IPS-NIHi7 (cell line): ENCODE data around the gene PCLO.
"Not testable (repeated sequence)": the region's sequence is repeated elsewhere in the genome, so short reads cannot be mapped to it uniquely, and the experiment has no call there.

Source experiments
- DNase-seq: peaks from one replicate; pipeline ENCODE4 v3.0.0; 2012; ENCODE audit warnings: mixed read lengths; ENCODE audit errors: extremely low spot score

The PCLO gene

DNA sequence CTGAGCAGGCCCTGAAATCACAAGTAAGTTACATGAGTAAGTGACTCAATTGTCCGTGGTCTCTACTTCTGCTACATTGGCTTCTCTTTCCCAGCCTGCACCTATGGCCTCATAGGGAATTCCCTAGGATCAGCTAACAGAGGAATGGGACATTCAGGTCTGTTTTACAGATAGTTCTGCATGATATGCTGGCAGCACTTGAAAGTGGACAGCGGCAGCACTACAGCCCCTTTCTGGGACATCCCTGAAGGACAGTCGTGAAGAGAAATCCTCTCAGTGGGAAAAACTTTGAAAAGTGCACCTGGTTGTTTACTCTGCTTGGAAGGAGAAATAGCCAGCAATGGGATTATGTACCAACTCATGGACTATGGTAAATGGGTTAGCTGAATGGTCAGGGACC lies 426.1 kb downstream of the PCLO start:
- no peak for DNase-seq

- DNase-seq: no peak
Measured at GRCh38 chr7:82732677-82733076, 430.0 kb downstream of the PCLO start.

- peak; percentile 33 for DNase-seq
Measured at GRCh38 chr7:82729172-82730030, 433.3 kb downstream of the PCLO start.

DNA sequence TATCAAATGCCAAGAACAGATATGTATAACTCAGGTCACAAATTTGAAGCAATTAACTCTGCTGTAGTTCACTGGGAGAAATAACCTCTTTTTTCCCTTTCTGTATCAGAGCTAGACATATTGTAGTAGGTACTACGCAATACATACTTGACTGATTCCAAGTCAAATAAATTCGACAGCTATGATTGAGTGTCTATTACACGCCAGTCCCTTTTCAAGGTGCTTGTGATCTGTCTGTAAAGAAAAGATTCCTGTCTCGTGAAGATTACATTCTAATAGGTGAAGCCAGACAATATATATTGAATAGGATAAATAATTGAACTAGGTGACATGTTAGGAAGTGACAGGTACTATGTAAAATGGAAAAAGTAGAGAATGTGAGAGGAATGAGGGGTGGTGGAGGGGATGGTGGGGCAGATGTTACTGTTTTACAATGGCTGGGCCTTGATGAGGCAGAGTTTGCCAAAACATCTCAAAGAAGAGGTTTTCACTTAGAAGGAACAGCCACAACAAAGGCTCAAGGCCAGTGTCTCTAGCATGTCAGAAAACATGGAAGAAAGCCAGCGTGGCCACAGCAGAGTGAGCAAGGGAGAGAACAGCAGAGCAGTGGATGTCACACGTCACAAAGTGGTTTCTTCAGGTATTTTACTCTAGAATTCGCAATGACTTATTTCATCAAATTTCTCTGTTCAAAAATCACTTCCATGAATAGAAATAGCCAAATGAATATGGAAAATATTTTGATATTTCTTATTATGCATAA lies 436.5 kb downstream of the PCLO start:
- no peak for DNase-seq

DNA sequence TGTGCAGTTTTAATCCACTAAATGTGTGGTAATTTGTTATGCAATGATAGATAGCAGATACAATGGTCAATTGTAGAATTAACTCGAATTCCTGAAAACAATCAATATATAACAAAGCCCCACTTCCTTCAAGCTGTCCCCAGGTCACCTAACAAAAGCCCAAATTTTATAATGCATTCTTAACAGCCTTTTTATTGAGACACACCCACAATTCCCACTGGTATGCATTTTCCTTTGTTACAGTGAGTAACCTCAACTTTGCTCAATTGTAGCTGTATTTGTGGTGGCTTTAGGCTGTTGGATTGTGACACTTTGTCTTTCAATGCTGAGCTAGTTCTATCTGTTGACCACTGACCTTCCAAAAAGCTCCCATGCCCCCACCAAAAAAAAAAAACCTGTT lies 439.3 kb downstream of the PCLO start:
- no peak for DNase-seq

DNA sequence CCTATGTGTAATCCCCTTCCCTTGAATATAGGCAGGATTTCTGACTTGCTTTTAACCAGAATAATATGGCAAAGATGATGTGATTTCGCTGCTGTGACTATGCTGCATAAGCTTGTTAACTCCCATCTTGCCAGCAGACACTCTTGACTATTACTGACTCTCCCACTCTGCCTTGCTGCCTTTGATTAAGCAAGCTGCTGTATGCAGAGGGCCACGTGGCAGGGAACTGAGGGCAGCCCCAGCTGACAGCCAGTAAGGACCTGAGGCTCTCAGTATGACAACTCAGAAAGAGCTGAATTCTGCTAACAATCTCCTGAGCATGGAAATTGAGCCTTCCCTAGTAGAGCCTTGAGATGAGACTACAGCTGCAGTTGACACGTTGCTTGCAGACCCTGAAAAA lies 439.7 kb downstream of the PCLO start:
- no peak for DNase-seq

- no peak for DNase-seq
Measured at GRCh38 chr7:82715344-82715743, 447.3 kb downstream of the PCLO start.

- no peak for DNase-seq
Measured at GRCh38 chr7:82714883-82715282, 447.8 kb downstream of the PCLO start.

DNA sequence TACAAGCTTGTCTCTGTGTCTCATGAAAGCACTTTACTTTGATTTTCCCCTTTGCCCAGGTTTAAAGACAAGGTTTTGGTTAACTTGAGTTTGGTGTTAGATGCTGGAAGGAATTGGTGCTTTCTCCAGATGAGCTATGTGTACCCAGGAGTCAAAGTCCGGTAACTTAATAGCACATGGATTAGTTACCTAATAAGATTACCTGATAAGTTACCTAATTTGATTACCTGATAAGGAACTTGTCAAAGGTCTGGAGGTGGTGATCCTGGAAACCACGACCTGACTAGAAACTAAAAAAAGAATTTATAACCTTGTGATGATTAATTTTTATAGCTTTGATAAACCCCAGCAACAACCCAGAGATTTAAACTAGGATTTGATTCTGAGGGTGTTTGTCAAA lies 449.2 kb downstream of the PCLO start:
- DNase-seq: no peak

DNA sequence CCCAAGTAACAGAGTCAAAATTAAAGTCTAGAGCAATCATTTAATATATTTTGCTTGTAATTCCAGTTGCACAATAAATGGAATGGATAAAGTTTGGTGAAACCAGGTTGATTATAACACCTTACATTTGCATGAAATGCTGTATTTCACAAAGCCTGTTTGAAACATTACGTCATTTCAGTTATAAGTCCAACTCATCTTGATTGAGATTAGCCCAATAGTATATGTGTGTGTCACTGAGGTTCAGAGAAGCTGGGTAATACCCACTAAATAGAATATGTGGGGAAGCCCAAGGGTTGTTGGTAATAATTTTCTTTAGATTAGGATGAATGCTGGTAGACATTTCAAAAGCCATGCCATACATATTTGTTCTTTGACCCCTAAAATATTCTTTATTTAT lies 456.3 kb downstream of the PCLO start:
- not testable (repeated sequence) for DNase-seq

DNA sequence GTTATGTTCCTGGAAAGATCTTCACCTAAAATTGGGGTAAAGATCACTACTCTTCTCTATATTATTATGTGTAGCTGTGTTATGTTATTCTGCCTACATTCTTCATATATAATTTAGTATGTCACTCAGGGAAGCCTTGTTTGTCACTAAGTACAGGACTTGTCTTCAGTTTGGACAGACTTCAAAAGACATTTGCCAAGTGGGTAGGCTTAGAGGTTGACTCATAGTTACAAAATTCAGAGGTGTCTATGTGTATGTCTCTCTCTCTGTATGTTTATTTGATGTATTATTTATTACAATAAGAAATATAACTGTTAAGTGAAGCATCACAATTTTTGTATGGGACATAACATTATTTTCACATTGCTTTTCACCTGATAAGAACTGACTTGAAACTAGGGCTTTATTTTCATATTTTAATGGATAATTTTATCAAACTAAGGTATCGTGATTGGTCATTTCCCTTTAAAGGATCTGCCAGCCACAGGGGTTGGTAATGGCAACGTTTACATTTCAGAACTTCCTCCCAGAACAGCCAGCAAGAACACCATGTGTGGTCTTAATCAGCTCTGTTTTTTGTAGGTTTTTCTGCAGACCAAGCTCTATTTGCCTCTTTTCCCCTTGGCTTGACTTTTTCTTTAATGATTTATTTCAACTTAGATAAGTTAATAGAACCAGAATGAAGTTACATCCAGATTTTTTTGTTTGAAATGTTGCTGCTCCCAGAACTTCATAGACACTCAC lies 457.0 kb downstream of the PCLO start:
- DNase-seq: no peak

DNA sequence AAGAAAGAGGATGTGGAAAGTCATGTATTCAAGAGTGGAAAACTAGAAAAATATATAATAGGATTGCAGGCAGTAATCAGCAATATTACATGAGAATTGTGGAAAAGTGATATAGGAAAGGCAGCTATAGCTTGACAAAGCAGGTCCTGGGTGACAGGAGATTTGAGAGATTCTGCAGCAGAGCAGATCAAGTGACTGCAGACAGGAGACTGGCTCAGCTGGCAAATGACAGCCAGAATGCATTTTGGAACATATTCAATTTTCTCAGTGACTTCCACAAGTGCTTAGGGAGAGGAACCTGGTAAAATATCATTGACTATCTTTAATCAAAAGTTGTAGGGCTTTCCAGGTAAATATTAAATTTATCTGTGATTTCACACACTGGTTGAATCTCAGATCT lies 458.6 kb downstream of the PCLO start:
- DNase-seq: no peak
